NCI-H2081 (cell line): ENCODE data around the gene CPT1C.

ENCODE experiments used
- DNase-seq, 2 experiments: peaks; one replicate each; lab custom pipeline; 2025; lab: John Stamatoyannopoulos, UW

Gene CPT1C

DNA sequence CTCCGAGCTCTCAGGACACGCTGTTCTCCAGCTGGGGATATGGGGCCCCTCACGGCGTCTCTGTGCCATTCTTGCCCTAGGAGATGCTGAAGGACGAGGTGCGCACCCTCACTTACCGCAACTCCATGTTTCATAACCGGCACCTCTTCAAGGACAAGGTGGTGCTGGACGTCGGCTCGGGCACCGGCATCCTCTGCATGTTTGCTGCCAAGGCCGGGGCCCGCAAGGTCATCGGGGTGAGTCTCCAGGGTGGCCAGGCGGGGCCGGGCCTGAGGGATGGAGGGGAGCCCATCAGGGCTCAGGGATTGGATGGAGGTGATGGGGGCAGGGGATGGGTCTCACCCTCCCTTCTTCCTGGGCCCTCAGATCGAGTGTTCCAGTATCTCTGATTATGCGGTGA is 9.1 kb upstream of the CPT1C start:
- no peak for DNase-seq

DNA sequence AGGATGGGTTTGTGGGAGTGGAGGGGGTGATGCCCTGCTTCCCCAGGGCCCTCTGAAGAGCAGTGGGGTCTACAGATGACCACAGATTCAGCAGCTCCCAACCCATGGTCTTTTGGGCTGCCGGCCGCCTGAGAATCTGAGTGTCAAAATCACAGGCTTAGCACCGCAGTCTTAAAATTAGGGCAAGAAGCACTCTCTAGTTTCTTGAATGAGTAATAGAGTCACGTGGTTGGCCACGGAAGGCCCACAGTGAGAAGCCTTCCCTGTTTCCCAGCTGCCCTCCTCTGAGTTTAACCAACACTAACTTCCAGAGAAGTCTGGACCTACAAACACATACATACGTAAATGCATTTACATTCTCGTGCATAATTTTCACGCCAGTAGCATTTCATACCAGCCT is 8.6 kb upstream of the CPT1C start:
- no peak for DNase-seq

DNA sequence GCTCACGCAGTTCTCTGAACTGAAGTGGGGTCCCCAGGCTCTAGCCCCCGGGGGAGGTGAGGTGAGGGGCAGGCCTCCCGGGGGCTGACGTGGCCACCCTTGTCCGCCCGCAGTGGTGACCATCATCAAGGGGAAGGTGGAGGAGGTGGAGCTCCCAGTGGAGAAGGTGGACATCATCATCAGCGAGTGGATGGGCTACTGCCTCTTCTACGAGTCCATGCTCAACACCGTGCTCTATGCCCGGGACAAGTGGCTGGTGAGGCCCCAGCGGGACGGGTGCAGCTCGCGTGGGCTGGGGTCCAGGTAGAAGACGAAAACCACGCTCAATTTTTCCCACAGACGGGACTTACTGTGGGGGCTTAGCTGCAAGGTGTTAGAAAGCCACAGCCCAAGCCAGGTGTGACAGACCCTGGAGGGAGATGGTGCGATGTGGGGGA is 7.1 kb upstream of the CPT1C start:
- DNase-seq, result no peak

DNA sequence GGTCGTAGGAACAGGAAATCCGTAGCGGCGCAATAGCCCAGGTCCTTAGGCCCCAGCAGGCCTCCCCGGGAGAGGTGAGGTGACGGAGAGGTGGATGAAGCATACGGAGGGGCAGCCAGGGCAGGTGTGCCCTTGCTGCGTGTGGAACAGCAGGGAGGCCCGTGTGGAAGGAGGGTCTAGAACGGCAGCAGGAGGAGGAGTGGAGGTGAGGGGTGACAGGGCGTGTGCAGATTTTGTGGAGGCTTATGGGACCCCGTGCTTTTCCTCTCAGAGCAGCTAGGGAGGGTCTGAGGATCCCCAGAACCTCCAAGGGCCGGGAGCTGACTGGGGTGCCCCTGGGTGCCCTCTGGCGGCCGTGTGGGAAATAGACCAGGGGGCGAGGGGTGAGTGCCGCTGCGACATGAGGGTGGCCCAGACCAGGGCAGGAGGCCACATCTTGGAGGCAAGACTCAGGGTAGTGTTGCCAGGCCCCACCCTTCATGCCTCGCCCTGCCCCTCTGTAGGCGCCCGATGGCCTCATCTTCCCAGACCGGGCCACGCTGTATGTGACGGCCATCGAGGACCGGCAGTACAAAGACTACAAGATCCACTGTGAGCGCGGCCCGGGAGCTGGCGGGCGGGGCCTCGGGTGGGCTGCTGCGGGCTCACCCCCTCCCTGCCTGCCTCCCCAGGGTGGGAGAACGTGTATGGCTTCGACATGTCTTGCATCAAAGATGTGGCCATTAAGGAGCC is 6.5 kb upstream of the CPT1C start:
- DNase-seq, result no peak

DNA sequence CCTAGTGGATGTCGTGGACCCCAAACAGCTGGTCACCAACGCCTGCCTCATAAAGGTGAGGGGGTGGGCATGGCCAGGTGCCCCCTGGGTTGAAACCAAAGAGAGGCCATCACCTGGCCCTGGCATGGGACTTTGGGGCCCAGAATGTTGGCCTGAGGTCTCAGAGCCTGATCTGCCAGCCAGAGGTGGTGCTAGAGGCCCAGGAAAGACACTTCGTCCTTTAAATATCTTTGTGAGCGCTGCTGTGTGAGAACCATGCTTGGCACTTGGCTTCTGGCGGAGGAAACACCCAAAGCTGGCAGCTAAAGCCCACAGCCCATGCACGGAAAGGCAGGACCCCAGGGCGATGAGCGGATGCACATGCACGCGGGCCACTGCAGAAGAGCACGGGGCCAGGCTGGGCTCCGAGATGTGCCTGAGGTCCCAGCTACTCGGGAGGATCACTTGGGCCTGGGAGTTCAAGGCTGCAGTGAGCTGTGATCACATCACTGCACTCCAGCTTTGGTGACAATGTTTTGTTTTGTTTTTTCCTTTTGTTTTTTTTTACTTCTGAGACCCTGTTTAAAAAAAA is 5.8 kb upstream of the CPT1C start:
- DNase-seq, result no peak

DNA sequence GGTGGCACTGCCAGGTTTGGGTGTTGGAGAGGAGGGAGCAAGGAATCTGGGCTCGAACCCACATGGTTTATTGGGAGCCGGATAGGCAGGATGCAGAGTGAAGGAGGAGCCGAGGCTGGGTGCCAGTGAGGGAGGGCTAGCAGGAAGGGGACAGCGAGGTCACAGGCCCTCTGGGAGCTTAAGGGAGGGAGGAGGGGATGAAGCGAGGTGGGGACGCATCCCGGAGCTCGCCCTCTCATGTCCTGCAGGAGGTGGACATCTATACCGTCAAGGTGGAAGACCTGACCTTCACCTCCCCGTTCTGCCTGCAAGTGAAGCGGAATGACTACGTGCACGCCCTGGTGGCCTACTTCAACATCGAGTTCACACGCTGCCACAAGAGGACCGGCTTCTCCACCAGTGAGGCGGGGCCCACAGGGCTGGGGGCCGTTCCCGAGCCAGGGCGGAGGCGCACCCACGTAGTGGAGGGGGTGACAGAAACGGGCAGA is 5.0 kb upstream of the CPT1C start:
- DNase-seq, result no peak

DNA sequence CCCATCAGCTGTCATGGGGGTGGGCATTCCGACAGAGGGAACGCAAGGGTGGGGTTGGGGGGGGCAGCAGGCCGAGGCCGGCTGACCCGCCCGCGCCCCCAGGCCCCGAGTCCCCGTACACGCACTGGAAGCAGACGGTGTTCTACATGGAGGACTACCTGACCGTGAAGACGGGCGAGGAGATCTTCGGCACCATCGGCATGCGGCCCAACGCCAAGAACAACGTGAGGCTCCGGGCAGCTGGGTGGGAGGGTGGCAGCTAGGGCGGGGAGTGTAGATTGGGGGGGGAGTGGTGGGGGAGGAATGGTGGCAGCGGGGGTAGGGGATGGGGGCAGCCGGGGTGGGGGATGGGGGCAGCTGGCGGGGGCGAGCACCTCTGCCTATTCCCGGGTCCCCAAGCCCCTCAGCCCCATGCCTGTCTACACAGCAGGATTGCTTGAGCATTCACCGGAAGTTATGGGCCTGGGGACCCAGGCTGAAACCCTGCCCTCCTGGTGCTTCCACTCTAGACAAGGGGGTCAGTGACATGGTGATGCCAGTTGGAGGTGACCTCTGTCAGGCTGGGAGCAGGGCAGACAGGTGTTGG is 4.3 kb upstream of the CPT1C start:
- DNase-seq, result no peak

DNA sequence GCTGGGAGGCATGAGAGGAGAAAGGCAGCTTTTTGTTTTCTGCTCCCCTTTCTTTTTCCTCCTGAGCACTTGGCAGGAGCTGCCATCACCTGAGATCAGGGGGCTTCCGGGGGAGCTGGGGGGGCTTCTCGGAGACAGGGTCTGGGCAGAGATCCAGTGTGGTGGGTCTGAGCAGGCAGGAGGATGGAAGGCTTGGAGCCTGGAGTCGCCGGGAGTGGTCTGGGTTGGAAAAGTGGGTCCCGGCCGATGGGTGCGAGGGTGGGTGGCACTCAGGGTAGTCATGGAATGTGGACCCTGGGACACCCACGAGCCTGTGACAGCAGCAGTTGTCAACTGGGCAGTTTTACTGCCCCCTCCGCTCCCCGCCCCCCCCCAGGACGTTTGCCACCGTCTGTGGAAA is 3.8 kb upstream of the CPT1C start:
- no peak for DNase-seq

DNA sequence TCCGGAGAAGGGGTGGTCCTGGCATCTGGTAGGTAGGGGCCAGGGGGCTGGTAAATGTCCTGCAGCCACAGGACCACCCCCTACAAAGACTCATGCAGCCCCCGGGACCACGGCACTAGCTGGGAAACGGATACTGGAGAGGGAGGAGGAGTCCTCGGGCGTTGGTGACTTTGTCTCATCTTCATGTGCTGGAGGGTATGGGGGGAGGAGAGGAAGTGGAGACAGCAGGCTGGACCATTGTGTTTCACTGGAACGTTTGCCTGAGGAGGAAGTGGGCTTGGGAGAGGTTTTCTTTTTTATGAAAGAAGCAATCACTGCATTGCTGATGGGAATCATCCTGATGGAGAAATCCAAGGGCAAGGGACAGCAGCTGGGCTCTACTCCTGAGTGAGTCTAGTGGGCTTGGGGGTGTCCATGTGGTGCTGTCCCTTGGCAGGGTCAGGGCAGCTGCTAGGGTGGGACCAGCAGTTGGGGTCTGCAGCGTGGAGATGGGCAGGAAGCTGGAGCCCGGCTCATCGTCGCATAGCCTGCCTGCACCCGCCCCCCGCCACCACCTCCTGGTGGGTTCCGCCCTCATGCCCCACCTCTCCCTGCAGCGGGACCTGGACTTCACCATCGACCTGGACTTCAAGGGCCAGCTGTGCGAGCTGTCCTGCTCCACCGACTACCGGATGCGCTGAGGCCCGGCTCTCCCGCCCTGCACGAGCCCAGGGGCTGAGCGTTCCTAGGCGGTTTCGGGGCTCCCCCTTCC is 3.2 kb upstream of the CPT1C start:
- no peak for DNase-seq

DNA sequence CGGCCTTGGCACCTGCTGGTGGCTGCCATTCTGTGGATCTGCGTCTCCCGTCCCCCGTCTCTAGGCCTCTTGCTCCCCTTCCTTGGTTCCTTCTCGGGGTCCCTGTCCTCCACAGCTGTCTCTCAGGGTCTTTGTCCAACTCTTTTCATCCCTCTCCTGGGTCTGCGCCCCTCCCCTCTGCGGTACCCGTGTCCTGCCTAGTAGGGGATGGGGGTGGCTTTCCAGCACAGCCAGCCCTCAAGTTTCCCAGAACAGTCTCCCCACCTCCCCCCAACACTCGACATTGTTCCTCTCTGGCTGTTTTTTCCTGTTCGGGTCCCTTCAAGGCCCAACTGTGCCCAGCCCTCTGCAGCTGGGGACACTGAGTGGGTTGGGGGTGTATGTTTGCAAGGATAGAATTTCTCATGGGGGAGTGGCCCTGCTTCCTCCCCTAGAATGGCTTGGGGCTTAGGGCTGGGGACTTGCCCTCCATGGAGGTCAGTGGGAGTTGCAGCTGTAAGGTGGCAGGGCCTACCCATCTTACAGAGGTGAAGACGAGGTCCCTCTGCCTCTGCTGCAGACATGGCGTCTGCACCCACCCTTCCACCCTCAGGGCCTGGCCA is 2.3 kb upstream of the CPT1C start:
- no peak for DNase-seq

DNA sequence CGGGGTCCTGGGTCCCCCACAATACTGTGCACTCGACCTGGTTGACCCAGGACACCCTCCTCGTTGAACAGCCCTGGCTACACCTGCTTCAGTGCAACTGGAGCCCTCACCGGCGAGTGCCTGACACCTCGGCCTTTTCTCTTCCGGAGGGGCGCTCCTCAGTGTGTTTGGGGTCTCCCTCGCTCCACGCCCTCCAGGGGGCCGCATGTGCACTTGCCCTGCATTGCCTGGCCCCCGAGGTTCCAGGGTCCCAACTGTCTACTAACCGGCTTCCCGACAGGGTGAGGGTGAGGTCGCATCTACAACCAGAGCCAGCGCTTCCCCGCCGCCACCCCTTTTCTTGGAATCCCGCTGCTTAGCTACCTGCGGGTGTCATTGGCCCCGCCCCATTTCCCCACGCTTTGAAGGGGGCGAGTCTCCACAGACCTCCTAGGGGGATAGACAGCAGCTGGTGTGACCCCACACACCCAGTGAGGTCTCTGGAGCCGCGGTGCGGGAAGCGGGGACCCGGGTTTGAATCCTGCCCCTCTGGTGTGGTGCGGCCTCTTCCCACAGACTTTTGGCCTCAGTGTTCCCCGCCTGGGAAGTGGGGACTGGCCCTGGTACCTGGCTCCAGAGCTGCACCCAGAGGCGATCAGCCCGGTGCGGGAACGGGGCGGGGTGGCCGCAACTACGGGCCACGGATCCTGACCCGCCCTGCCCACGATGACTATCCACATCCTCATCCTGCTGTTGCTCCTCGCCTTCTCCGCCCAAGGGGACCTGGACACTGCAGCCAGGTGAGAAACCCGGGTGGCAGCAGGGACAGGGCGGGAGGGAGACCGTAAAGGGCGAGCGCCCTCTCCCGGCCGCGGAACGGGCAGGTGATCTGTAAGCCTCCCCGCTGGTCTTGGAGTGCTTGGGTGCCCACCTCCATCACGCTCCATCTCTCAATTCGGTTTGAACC is 1.5 kb upstream of the CPT1C start, which contains the start of gene ADM5:
Gene ADM5 (plus strand): TSS at position 462 of the 946 bp plus-strand sequence. CDS start 244 bp downstream, at position 706.
- peak; percentile 70 to 77 for DNase-seq

DNA sequence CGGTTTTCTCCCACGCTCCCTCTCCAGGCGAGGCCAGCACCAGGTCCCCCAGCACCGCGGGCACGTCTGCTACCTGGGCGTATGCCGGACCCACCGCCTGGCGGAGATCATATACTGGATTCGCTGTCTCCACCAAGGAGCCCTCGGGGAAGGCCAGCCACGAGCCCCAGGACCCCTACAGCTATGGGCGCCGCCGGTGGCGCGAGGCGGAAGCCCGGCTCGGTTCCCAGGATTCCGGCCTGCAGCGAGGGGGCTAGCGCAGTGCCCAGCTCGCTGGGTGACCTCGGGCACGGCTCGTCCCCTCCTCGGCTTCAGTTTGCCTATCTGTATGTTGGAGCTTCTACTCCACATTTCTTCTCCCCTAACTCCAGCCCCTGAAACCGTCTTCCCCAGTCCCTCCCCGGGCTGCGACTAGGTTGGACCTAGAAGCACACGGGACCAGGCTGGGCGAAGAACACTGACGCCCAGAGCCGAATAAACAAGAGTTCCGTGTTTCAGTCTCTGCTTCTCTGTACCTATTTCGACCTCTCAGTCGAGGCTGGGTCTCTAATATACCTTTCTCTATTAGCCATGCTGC is 749 bp upstream of the CPT1C start:
- DNase-seq, result no peak

DNA sequence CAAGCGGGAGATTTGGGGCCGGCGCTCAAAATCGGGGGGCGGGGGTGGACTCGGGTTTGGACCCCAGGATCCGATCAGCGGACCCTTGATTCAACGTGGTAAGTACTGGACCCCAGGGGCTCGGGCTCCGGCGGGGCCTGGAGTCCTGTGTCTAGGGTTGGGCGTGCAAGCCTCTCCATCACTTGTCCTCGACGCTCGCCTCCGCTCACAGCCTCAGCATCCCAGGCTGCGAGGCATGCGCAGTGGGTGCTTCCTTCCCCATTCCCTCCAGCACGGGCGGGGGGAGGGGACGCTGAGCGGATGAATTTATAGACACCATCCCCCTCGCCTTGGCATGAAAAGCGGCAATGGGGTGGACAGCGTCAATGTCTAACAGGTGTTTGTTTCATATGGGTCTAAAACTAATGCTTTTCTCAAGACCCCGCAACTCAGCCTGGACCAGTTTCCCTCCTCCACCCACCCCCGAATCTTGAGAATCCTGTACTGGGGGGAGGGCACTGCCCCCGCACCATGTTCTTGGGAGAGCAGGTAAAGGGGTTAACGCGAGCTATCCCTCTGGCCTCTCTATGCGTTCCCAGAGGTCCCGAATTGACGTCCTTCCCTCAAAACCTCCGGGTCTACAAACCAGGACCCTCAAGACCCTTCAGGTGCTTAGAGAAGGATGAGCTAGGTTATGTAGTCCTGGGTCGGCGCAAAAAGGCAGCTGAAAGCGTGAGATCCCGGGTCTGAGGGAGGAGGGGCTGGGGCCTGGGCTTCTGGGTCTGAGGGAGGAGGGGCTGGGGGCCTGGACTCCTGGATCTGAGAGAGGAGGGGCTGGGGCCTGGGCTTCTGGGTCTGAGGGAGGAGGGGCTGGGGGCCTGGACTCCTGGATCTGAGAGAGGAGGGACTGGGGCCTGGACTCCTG is 579 bp downstream of the CPT1C start:
- DNase-seq, result peak; percentile 72 to 78

DNA sequence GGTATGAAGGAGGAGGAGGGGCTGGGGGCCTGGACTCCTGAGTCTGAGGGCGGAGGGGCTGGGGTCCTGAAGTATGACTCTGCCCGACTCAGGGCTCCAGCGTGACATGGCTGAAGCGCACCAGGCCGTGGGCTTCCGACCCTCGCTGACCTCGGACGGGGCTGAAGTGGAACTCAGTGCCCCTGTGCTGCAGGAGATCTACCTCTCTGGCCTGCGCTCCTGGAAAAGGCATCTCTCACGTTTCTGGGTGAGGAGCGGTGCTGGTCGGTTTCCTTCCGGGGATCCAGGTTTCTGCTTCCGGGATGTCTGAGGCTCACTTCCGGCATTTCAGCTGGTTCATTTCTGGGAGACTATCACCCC is 1.2 kb downstream of the CPT1C start:
- DNase-seq, result no peak

DNA sequence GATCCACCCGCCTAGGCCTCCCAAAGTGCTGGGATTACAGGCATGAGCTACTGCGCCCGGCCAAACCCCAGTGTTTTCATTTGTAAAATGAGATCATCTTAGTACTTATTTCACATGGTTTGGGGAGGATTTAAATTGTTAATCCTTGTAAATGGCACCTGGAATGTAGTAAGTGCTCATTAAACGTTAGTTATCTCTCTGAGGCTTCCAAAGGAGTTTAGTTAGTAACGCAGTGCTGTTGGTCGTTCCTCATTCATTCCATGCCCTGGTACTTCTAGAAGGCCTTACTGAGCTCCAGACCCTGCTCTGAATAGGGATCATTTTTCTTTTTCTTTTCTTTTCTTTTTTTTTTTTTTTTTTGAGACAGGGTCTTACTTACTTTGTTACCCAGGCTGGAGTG is 5.2 kb downstream of the CPT1C start:
- no peak for DNase-seq

DNA sequence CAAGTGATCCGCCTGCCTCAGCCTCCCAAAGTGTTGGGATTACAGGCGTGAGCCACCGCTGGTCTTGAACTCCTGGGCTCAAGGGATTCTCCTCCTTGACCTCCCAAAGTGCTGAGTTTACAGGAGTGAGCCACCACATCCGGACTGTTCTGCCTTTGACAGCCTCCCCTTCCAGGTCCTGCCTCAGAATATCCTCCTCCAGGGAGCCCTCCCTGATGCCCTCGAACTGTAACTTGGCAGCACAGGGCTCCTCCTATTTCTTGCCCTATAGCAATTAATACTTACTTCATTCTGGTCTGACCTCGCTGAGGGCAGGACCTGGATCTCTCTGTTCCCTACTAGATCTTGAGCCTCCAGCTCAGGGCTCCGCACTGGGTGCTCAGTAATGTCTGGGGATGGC is 5.9 kb downstream of the CPT1C start:
- no peak for DNase-seq

DNA sequence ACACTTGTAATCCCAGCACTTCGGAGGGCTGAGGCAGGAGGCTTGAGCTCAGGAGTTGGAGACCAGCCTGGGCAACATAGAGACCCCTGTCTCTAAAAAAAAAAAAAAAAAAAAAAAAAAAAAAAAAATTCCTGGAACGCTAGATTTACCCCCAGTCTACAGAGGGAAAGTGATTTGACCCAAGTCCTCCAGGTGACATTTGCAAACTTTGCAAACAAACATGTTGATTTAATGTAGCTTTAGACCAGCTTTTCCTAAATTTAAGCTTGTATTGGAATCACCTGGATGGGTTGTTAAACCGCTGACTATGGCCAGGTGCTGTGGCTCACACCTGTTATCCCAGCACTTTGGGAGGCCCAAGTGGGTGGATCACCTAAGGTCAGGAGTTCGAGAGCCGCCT is 8.4 kb downstream of the CPT1C start:
- no peak for DNase-seq

DNA sequence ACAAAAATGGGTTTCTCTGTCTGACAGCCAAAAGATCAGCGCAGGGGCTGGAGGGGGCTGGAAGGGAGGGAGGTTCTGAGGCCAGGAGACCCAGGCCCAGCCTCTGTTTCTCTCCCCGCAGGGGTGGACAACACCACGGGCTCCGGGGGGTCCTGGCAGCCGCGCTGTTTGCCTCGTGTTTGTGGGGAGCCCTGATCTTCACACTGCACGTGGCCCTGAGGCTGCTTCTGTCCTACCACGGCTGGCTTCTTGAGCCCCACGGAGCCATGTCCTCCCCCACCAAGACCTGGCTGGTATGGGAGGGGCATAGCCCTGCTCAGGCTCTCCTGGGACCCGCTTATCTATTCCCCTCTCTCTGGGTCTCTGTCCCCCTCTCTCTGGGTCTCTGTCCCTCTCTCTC is 9.6 kb downstream of the CPT1C start:
- DNase-seq, result no peak

DNA sequence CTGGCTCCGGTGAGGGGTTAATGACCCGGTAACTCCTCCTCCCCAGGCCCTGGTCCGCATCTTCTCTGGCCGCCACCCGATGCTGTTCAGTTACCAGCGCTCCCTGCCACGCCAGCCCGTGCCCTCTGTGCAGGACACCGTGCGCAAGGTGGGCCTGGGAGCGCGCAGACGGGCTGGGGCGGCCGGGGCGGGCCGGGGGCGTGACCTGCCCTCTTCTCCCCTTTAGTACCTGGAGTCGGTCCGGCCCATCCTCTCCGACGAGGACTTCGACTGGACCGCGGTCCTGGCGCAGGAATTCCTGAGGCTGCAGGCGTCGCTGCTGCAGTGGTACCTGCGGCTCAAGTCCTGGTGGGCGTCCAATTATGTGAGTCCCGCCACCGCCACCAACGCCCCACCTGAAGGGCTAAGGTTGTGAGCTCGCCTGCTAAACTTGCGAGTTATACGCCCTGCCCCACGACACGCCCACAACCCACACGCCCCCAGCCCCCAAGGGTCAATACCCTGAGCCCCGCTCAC is 10.4 kb downstream of the CPT1C start:
- no peak for DNase-seq
